ENCODE data around the gene GTF2H3.

DNA sequence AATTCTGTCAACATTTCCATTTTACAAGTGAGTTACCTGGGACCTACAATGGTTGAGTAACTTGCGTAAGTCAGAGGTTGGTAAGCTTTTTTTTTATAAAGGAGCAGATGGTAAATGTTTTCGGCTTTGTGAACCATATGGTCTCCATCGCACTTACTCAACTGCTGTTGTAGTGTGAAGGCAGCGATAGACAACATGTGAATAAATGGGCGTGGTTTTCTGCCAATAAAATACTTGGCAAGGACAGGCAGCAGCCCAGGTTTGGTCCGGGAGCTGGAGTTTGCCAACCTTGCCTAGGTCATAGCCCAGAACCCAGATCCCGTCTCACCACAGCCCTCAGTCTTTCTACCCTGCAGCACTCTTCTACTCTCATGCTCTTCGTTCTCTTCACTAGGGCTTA lies 25.4 kb upstream of the GTF2H3 start:
- TF ChIP-seq CTCF (IDR thresholded peaks at IDR 0.05) = no peak
- TF ChIP-seq POLR2A (IDR thresholded peaks at IDR 0.05) = no peak
